A549 (cell line): ENCODE data around the gene UNC119B. TPM values are rescaled to one million over a fixed set of nuclear protein-coding genes. Genes with fewer than 3 reads are reported as not detected.

Experiments used
- ATAC-seq, 2 experiments: fragments of 200-7000 bp in 1 of 2; fragments of >200 bp in 1 of 2; cut with Nextera tagmentation in 1 of 2; cut with Tn5 transposase in 1 of 2; 3 replicates each; pipeline versions ENCODE4 v1.8.0 to v1.9.1; 2018 to 2020; ENCODE audit warnings: mild to moderate bottlenecking in 1 of 2, moderate library complexity in 1 of 2
- CTCF ChIA-PET: fragments of 300-600 bp; sonication (Branson Sonifier 250); formaldehyde crosslinking; extraction: SDS; loops from one replicate; lab custom pipeline; 2021; ENCODE audit warnings: antibody characterized with exemption, inconsistent platforms; lab: Yijun Ruan, JAX
- POLR2A ChIA-PET: fragments of 350-600 bp; formaldehyde crosslinking; extraction: SDS; loops from one replicate; lab custom pipeline; 2021; ENCODE audit warnings: antibody characterized with exemption, inconsistent platforms; lab: Yijun Ruan, JAX
- DNase-seq, 2 experiments: peaks; one replicate each; pipeline versions ENCODE4 v3.0.0 to v3.0.0-alpha.2; 2011 to 2016; ENCODE audit warnings: low read depth in 1 of 2, low spot score in 1 of 2
- FAIRE-seq: peaks from 2 replicates; lab custom pipeline; 2011; peaks lifted over from hg19 to GRCh38; lab: Jason Lieb, UNC
- H3K27ac ChIP-seq, 2 experiments: fragments of >200 bp; sonication (Bioruptor Twin); formaldehyde crosslinking; 3 replicates each; pipeline ENCODE4 v1.5.1; 2016 to 2017
- H3K4me1 ChIP-seq: fragments of >200 bp; sonication (Bioruptor Twin); formaldehyde crosslinking; 3 replicates; pipeline ENCODE4 v1.6.1; 2016
- H3K4me2 ChIP-seq: fragments of >200 bp; sonication (Bioruptor Twin); formaldehyde crosslinking; 3 replicates; pipeline ENCODE4 v1.6.1; 2016
- H3K4me3 ChIP-seq: fragments of >200 bp; sonication (Bioruptor Twin); formaldehyde crosslinking; 3 replicates; pipeline ENCODE4 v1.5.1; 2016
- H3K9me3 ChIP-seq: fragments of >200 bp; sonication (Bioruptor Twin); formaldehyde crosslinking; 3 replicates; pipeline ENCODE4 v1.6.1; 2016
- ATOH8 ChIP-seq: fragments of 250-450 bp; sonication (Bioruptor Pico); IDR thresholded peaks from 2 replicates; pipeline ENCODE4 v1.5.0; 2020; ENCODE audit warnings: low read depth, mild to moderate bottlenecking, moderate library complexity
- BHLHE40 ChIP-seq: IDR thresholded peaks from 2 replicates; pipeline ENCODE4 v1.6.1; 2012; ENCODE audit warnings: low read depth, low read length, inconsistent platforms
- CBX8 ChIP-seq: fragments of 200-600 bp; sonication (generic); IDR thresholded peaks from 2 replicates; pipeline ENCODE4 v1.6.1; 2016
- HES2 ChIP-seq: fragments of >200 bp; sonication (Bioruptor Twin); formaldehyde crosslinking; IDR thresholded peaks from 2 replicates; pipeline ENCODE4 v1.6.1; 2016
- HOXA7 ChIP-seq: fragments of 250-450 bp; sonication (Bioruptor Pico); IDR thresholded peaks from 2 replicates; pipeline ENCODE4 v1.5.0; 2020; ENCODE audit warnings: mild to moderate bottlenecking, moderate library complexity
- MAZ ChIP-seq: fragments of 150-350 bp; IDR thresholded peaks from 2 replicates; pipeline ENCODE4 v1.6.1; 2014; ENCODE audit warnings: antibody characterized with exemption, low read depth, low read length, borderline replicate concordance
- MYC ChIP-seq: IDR thresholded peaks from 2 replicates; pipeline ENCODE4 v1.6.1; 2012; ENCODE audit warnings: mild to moderate bottlenecking, inconsistent platforms, low read length, improper control_type of control experiment, borderline replicate concordance
- NR3C1 ChIP-seq: fragments of >200 bp; sonication (Bioruptor Twin); formaldehyde crosslinking; IDR thresholded peaks from 3 replicates; pipeline ENCODE4 v1.6.1; 2017
- PBX3 ChIP-seq: IDR thresholded peaks from 2 replicates; pipeline ENCODE4 v1.6.1; 2012
- POLR2AphosphoS2 ChIP-seq: conservative IDR thresholded peaks from 2 replicates; pipeline ENCODE4 v1.6.1; 2012; ENCODE audit warnings: low read length, improper control_type of control experiment, inconsistent platforms
- RCOR1 ChIP-seq: fragments of 150-350 bp; IDR thresholded peaks from 2 replicates; pipeline ENCODE4 v1.6.1; 2014; ENCODE audit warnings: antibody characterized with exemption, low read length, low read depth
- REST ChIP-seq: fragments of 200-600 bp; sonication (generic); IDR thresholded peaks from 2 replicates; pipeline ENCODE4 v1.6.1; 2016; ENCODE audit warnings: antibody characterized with exemption, mild to moderate bottlenecking, moderate library complexity
- SREBF2 ChIP-seq: fragments of 450-650 bp; IDR thresholded peaks from 2 replicates; pipeline ENCODE4 v1.6.1; 2014; ENCODE audit warnings: mild to moderate bottlenecking, moderate library complexity
- TFCP2L1 ChIP-seq: fragments of 250-450 bp; sonication (Bioruptor Pico); IDR thresholded peaks from 2 replicates; pipeline ENCODE4 v1.5.0; 2021; ENCODE audit warnings: mild to moderate bottlenecking
- TP53 ChIP-seq: fragments of 250-450 bp; sonication (Bioruptor Pico); IDR thresholded peaks from 2 replicates; pipeline ENCODE4 v1.5.0; 2021; ENCODE audit warnings: mild to moderate bottlenecking, moderate library complexity
- WGBS: methylation state at CpG from one replicate; pipeline ENCODE4 v1.1.6; 2017; ENCODE audit errors: missing lambda C conversion rate; 5-methylcytosine and 5-hydroxymethylcytosine counted together
- polyA plus RNA-seq, 4 experiments: library from polyadenylated mRNA; depleted of rRNA in 3 of 4; stranded (reverse); fragments of >200 nt; fragmentation: RNase III in 1 of 4; extraction: RNeasy Plus Mini Kit Qiagen cat#74134 plus additional on column Dnase treatment in 1 of 4; gene quantifications; 2 replicates in 3 of 4; 3 replicates in 1 of 4; pipeline ENCODE4 v1.2.3, GENCODE V29; 2011 to 2017
- TF ChIP-seq, protein P1 (sequence below): fragments of >200 bp; sonication (Bioruptor Twin); formaldehyde crosslinking; IDR thresholded peaks from 3 replicates; pipeline ENCODE4 v1.5.1; 2016
- TF ChIP-seq, protein P2 (sequence below): fragments of >200 bp; sonication (Bioruptor Twin); formaldehyde crosslinking; IDR thresholded peaks from 3 replicates; pipeline ENCODE4 v1.6.1; 2016

The UNC119B gene
- polyA plus RNA-seq, 2 of the 4 experiments (the other 2 are of a cell fraction) = 25.8 to 41.5 TPM

DNA sequence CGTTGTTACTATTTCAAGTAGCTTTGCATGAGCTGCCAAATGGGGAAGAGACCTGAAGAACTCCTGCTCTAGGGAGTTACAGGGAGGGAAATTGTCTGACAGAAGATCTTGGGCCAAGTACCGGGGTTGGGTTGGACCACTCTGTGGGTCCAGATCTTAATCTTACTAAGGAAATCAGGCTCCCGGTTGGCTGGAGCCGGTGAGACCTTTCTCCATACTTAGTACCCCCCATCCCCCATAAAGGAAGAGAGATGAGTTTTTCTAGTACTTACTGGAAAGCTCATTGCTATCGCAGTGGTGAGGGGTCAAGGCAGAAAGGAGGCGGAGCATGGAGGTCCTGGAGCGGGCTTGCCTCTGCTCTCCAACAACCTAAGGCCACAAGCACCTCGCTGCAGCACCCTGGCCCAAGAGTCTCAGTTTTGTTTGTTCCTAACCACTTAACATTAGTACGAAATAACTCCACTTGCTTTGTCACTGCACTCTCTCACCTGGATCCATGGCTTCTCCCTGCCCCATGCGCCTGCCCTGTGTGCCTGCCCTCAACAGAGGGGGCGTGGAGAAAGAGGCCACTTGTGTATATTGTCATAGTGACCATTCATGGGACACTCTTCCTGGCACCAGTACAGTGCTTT lies 6.8 kb upstream of the UNC119B start:
- TF ChIP-seq TFCP2L1 (CRISPR knock-in tag) (no peak), ATOH8 (CRISPR knock-in tag) (no peak), MYC (no peak), TP53 (CRISPR knock-in tag) (no peak), POLR2AphosphoS2 (no peak), MAZ (no peak), HES2 (no peak), NR3C1 (no peak)
- TF ChIP-seq, protein P1, sequence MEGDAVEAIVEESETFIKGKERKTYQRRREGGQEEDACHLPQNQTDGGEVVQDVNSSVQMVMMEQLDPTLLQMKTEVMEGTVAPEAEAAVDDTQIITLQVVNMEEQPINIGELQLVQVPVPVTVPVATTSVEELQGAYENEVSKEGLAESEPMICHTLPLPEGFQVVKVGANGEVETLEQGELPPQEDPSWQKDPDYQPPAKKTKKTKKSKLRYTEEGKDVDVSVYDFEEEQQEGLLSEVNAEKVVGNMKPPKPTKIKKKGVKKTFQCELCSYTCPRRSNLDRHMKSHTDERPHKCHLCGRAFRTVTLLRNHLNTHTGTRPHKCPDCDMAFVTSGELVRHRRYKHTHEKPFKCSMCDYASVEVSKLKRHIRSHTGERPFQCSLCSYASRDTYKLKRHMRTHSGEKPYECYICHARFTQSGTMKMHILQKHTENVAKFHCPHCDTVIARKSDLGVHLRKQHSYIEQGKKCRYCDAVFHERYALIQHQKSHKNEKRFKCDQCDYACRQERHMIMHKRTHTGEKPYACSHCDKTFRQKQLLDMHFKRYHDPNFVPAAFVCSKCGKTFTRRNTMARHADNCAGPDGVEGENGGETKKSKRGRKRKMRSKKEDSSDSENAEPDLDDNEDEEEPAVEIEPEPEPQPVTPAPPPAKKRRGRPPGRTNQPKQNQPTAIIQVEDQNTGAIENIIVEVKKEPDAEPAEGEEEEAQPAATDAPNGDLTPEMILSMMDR = no peak
- no peak overlapping the region for H3K4me2 ChIP-seq
- no peak for ATAC-seq
- no peak for FAIRE-seq
- H3K27ac ChIP-seq = no peak overlapping the region
- ChIA-PET CTCF (interaction anchor here (0.6 to 19.0 kb wide), 5 partner anchors 8 to 242 kb away, joined by 3 to 137 read pairs (median 3); no protein-coding TSS in a partner anchor), POLR2A (no interaction called here)
- 87% methylated on average over 11 of the region's 11 CpGs for WGBS
- H3K4me1 ChIP-seq = peaks cover 10% of the 10 kb centered on the region
- no peak for DNase-seq
- no peak overlapping the region for H3K4me3 ChIP-seq
- no peaks in the 10 kb centered on the region for H3K9me3 ChIP-seq

GRCh38 chr12:120705618-120706017 lies 4.6 kb upstream of the UNC119B start:
- 88% methylated on average over 1 of the region's 1 CpG for whole genome bisulfite sequencing

More at GRCh38 chr12:120705618-120706017, 4.6 kb upstream of the UNC119B start:
- DNase-seq (no peak), FAIRE-seq (no peak), ATAC-seq (no peak)
- peaks cover 13% of the 10 kb centered on the region for H3K4me1 ChIP-seq
- H3K27ac ChIP-seq = peak overlapping the region in 1 of 2 experiments; percentile 37; a peak in 2 of 6 replicates
- no peaks in the 10 kb centered on the region for H3K9me3 ChIP-seq
- ChIA-PET CTCF (interaction anchor here (1.1 to 19.0 kb wide), 5 partner anchors 9 to 266 kb away, joined by 3 to 137 read pairs (median 4); no protein-coding TSS in a partner anchor), POLR2A (no interaction called here)
- no peak overlapping the region for H3K4me3 ChIP-seq
- no peak overlapping the region for H3K4me2 ChIP-seq
- TF ChIP-seq REST (no peak), RCOR1 (no peak), TFCP2L1 (CRISPR knock-in tag) (no peak), PBX3 (no peak), CBX8 (no peak), SREBF2 (no peak), NR3C1 (no peak), BHLHE40 (no peak), TP53 (CRISPR knock-in tag) (no peak), HOXA7 (CRISPR knock-in tag) (no peak)
- TF ChIP-seq, protein P2, sequence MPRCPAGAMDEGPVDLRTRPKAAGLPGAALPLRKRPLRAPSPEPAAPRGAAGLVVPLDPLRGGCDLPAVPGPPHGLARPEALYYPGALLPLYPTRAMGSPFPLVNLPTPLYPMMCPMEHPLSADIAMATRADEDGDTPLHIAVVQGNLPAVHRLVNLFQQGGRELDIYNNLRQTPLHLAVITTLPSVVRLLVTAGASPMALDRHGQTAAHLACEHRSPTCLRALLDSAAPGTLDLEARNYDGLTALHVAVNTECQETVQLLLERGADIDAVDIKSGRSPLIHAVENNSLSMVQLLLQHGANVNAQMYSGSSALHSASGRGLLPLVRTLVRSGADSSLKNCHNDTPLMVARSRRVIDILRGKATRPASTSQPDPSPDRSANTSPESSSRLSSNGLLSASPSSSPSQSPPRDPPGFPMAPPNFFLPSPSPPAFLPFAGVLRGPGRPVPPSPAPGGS = no peak
